Measurements from ENCODE around the gene STK31. TPM values are rescaled to one million over a fixed set of nuclear protein-coding genes. Genes with fewer than 3 reads are reported as not detected.

STK31 gene
- total RNA-seq, 4 donors from 2014 or later = 2.1 TPM; not detected in 2

DNA sequence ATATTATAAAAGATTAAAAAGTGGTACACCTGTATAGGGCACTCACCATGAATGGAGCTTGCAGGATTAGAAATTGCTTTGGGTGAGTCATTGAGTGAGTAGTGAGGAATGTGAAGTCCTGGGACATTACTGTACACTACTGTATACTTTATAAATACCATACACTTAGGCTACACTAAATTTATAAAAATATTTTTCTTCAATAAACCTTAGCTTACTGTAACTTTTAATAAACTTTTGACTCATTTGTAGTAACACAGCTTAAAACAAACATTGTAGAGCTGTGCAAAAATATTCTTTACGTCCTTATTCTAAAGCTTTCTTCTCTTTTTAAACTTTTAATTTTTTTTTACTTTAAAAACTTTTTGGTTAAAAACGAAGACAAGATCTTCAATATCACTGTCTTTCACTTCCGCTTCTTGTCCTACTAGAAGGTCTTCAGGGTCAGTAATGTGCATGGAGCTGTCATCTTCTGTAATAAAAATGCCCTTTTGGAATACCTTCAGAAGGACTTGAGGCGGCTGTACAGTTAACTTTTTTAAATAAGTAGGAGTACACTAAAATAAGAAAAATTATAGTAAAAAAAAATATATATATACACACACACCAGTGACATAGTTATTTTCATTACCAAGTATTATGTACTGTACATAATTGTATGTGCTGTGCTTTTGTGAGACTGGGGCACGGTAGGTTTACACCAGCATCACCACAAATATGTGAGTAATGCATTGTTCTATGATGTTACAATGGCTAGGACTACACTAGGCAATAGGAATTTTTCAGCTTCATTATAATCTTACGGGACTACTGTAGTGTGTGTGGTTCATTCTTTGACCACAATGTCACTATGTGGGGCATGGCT lies 3.5 kb downstream of the STK31 start:
- H3K36me3 ChIP-seq = no peaks in the 10 kb centered on the region
- intact Hi-C loops (cut with DNase I; ENCODE audit: low total_unique reads) = no loop called here
- no peaks in the 10 kb centered on the region for H3K9me3 ChIP-seq

DNA sequence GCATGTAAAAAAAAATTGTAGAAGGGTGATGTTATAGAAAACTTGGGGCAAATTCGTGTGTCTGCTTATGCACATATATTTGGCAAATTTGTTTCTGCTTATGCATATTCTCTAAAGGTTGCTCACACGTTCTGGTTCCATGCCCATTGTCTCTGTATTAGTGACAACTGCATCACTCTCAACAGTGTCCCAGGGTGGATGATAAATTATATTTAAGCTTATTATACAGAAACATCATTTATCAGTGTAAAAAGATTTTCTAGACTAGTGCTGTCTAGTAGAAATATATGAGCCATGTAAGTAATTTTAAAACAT lies 4.1 kb downstream of the STK31 start:
- intact Hi-C loops (cut with DNase I; ENCODE audit: low total_unique reads) = no loop called here
- DNase-seq = no peak
- H3K4me1 ChIP-seq = no peaks in the 10 kb centered on the region
- no peaks in the 10 kb centered on the region for H3K36me3 ChIP-seq
- H3K27me3 ChIP-seq = no peaks in the 10 kb centered on the region
- TF ChIP-seq, protein P1, sequence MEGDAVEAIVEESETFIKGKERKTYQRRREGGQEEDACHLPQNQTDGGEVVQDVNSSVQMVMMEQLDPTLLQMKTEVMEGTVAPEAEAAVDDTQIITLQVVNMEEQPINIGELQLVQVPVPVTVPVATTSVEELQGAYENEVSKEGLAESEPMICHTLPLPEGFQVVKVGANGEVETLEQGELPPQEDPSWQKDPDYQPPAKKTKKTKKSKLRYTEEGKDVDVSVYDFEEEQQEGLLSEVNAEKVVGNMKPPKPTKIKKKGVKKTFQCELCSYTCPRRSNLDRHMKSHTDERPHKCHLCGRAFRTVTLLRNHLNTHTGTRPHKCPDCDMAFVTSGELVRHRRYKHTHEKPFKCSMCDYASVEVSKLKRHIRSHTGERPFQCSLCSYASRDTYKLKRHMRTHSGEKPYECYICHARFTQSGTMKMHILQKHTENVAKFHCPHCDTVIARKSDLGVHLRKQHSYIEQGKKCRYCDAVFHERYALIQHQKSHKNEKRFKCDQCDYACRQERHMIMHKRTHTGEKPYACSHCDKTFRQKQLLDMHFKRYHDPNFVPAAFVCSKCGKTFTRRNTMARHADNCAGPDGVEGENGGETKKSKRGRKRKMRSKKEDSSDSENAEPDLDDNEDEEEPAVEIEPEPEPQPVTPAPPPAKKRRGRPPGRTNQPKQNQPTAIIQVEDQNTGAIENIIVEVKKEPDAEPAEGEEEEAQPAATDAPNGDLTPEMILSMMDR (IDR thresholded peaks at IDR 0.05) = no peak
- TF ChIP-seq POLR2A (IDR thresholded peaks at IDR 0.05) = no peak
- H3K9me3 ChIP-seq = no peaks in the 10 kb centered on the region
- H3K27ac ChIP-seq = no peak overlapping the region
- no peak overlapping the region for H3K4me3 ChIP-seq

More for the DNA sequence above, 3.5 kb downstream of the STK31 start:
- Histone ChIP-seq H3K27ac (no peak overlapping the region), H3K4me1 (no peaks in the 10 kb centered on the region), H3K27me3 (no peaks in the 10 kb centered on the region), H3K4me3 (no peak overlapping the region)
- TF ChIP-seq, protein P1 (IDR thresholded peaks at IDR 0.05) = no peak
- TF ChIP-seq POLR2A (IDR thresholded peaks at IDR 0.05) = no peak
- no peak for DNase-seq

DNA sequence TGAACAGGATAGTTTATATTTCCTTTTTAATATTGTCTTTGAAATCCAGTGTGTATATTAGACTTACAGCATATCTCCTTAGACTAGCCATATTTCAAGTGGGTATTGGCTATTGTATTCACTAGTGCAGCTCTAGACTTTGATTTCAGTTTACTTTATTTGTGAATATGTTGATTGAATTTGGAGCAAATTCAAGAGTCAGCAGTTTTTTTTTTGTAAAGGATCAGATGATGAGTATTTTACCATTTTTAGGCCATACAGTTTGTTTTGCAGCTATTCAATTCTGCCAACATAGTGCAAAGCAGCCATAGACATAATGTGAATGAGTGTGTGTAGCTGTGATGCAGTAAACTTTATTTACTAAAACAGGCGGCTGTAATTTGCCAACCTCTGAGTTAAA lies 4.6 kb downstream of the STK31 start:
- no peaks in the 10 kb centered on the region for H3K4me1 ChIP-seq
- TF ChIP-seq POLR2A (IDR thresholded peaks at IDR 0.05) = no peak
- TF ChIP-seq, protein P1 (IDR thresholded peaks at IDR 0.05) = no peak
- intact Hi-C loops (cut with DNase I; ENCODE audit: low total_unique reads) = no loop called here

DNA sequence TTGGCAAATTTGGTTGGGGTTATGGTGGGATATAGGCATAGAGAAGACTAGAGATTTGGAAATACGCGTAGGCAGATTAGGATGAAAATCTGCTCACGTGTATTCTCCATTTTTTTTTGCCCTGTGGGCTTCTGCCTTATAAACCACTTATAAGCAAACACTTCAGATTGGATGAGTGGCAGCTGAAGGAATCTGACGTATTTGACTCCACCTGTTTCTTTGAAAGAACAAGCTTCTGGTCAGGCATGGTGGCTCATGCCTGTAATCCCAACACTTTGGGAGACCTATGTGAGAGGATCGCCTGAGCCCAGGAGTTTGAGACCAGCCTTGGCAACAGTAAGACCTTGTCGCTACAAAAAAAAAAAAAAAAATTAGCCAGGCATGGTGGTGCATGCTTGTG lies 5.1 kb downstream of the STK31 start:
- Histone ChIP-seq H3K27ac (no peak overlapping the region), H3K4me3 (no peak overlapping the region), H3K4me1 (no peaks in the 10 kb centered on the region), H3K9me3 (no peaks in the 10 kb centered on the region), H3K36me3 (no peaks in the 10 kb centered on the region), H3K27me3 (no peaks in the 10 kb centered on the region)
- DNase-seq = no peak
- intact Hi-C loops (cut with DNase I; ENCODE audit: low total_unique reads) = no loop called here
- no peak for TF ChIP-seq POLR2A (IDR thresholded peaks at IDR 0.05)
- TF ChIP-seq, protein P1 (IDR thresholded peaks at IDR 0.05) = no peak

More for the DNA sequence above, 4.6 kb downstream of the STK31 start:
- Histone ChIP-seq H3K36me3 (no peaks in the 10 kb centered on the region), H3K4me3 (no peak overlapping the region), H3K27me3 (no peaks in the 10 kb centered on the region), H3K9me3 (no peaks in the 10 kb centered on the region), H3K27ac (no peak overlapping the region)
- DNase-seq = no peak

DNA sequence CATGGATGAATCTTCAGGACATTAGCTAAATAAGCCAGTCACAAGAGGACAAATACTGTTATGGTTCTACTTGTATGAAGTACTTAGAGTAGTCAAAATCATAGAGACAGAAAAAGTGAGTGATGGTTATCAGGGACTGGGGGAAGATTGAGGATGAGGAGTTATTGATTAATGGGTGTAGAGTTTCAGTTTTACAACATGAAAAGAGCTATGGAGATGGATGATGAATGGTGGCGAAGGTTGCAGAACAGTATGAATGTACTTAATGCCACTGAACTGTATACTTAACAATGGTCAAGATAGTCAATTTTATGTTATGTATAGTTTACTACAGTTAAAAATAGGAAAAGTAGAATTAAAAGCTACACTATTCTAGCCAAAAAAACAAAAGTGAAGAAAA lies 7.8 kb downstream of the STK31 start:
- Histone ChIP-seq H3K36me3 (no peaks in the 10 kb centered on the region), H3K9me3 (no peaks in the 10 kb centered on the region), H3K27ac (no peak overlapping the region), H3K27me3 (no peaks in the 10 kb centered on the region), H3K4me1 (no peaks in the 10 kb centered on the region), H3K4me3 (no peak overlapping the region)
- TF ChIP-seq, protein P1 (IDR thresholded peaks at IDR 0.05) = no peak
- no peak for TF ChIP-seq POLR2A (IDR thresholded peaks at IDR 0.05)
- DNase-seq = no peak
- intact Hi-C loops (cut with DNase I; ENCODE audit: low total_unique reads) = no loop called here
